Right lobe of liver (tissue), 6 donors: ENCODE results near the gene PRDM12. TPM values are rescaled to one million over a fixed set of nuclear protein-coding genes. Genes with fewer than 3 reads are reported as not detected.

Experiments used
- ATAC-seq, 4 donors: fragments of 200-7000 bp; cut with Tn5 transposase; one replicate each; pipeline ENCODE4 v1.9.1; 2020; ENCODE audit warnings: mild to moderate bottlenecking in 4 of 4, moderate library complexity in 4 of 4
- DNase-seq, 3 donors: peaks; one replicate each; pipeline ENCODE4 v3.0.0-alpha.2; 2020
- H3K27ac ChIP-seq, 3 donors: fragments of 200-600 bp; one replicate each; pipeline ENCODE4 v1.8.0; 2022
- H3K27me3 ChIP-seq, 2 donors: fragments of 200-600 bp; one replicate each; pipeline ENCODE4 v1.8.0; 2022
- H3K36me3 ChIP-seq, 4 donors: fragments of 200-600 bp; sonication (generic) in 1 of 4; one replicate each; pipeline versions ENCODE4 v1.5.1 to v1.8.0; 2017 to 2022; ENCODE audit warnings: control low read depth in 1 of 4
- H3K4me1 ChIP-seq, 4 donors: fragments of 200-600 bp; sonication (generic) in 1 of 4; one replicate each; pipeline versions ENCODE4 v1.5.1 to v1.8.0; 2017 to 2022; ENCODE audit warnings: control low read depth in 1 of 4
- H3K4me3 ChIP-seq, 3 donors: fragments of 200-600 bp; one replicate each; pipeline ENCODE4 v1.8.0; 2022
- H3K9me3 ChIP-seq, 4 donors: fragments of 200-600 bp; sonication (generic) in 1 of 4; one replicate each; pipeline versions ENCODE4 v1.5.1 to v1.8.0; 2017 to 2022; ENCODE audit warnings: control low read depth in 1 of 4
- POLR2A ChIP-seq: fragments of 450-650 bp; IDR thresholded peaks from one replicate; pipeline ENCODE4 v1.6.1; 2017; ENCODE audit warnings: antibody characterized with exemption, mild to moderate bottlenecking
- whole genome bisulfite sequencing: methylation state at CpG from one replicate; pipeline ENCODE4 v1.1.6; 2018; ENCODE audit warnings: low coverage, low lambda C conversion rate; ENCODE audit not compliant: insufficient coverage; ENCODE audit errors: missing lambda C conversion rate; 5-methylcytosine and 5-hydroxymethylcytosine counted together
- intact Hi-C, 2 donors: fragments of 100-400 bp; cut with DNase I; formaldehyde crosslinking; loops; one replicate each; pipeline versions ENCODE4 v1.11.2 to v1.14.1; 2022
- total RNA-seq, 6 experiments: library from RNA; depleted of rRNA in 2 of 6; stranded (reverse); fragments of >200 nt in 2 of 6; fragmentation: NEBNext Ultra II Directional in 3 of 6; extraction: Animal tissue kit (Norgen Biotek cat#: 25700) in 3 of 6; gene quantifications; one replicate each; pipeline versions ENCODE4 v1.1.0 to v1.2.4, GENCODE V29; 2016 to 2023
- TF ChIP-seq, protein P1 (sequence below), 4 donors: fragments of 200-600 bp in 3 of 4; fragments of 450-650 bp in 1 of 4; IDR thresholded peaks; one replicate each; pipeline versions ENCODE4 v1.5.1 to v1.8.0; 2016 to 2022; ENCODE audit warnings: antibody characterized with exemption in 4 of 4, mild to moderate bottlenecking in 2 of 4
- donor health status: DM: no; HTN: yes; CAD: no.
- donor health status: DM: no; HTN: no; CAD: no.
- donor health status: DM: no; HTN: no; CAD: no.
- donor health status: DM: no; HTN: yes; CAD: no.
- donor health status: DM: no; HTN: yes; CAD: no.

PRDM12 gene
- total RNA-seq, 6 experiments from 2014 or later, result 0.15 TPM; not detected in 5

DNA sequence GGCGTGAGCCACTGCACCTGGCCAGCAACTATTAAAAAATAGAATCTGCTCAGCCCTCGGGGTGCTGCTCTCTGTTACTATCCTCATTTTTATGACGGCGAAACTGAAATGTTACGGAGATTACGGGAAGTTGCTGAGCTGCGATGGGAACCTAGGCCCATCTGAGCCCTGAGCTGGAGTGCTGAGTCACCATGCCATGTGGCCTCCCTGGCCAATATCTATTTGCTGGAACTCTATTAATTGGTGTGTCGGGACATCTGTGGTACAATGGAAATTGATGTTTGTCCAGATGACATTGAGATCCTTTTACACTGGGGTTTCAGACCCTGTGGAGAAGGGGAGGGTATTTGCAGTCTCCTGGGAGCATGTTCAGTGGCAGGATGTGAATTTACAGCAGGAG, 8.1 kb downstream of the PRDM12 start:
- no peaks in the 10 kb centered on the region for H3K9me3 ChIP-seq
- TF ChIP-seq, protein P1, sequence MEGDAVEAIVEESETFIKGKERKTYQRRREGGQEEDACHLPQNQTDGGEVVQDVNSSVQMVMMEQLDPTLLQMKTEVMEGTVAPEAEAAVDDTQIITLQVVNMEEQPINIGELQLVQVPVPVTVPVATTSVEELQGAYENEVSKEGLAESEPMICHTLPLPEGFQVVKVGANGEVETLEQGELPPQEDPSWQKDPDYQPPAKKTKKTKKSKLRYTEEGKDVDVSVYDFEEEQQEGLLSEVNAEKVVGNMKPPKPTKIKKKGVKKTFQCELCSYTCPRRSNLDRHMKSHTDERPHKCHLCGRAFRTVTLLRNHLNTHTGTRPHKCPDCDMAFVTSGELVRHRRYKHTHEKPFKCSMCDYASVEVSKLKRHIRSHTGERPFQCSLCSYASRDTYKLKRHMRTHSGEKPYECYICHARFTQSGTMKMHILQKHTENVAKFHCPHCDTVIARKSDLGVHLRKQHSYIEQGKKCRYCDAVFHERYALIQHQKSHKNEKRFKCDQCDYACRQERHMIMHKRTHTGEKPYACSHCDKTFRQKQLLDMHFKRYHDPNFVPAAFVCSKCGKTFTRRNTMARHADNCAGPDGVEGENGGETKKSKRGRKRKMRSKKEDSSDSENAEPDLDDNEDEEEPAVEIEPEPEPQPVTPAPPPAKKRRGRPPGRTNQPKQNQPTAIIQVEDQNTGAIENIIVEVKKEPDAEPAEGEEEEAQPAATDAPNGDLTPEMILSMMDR (IDR thresholded peaks at IDR 0.05), result no peak
- TF ChIP-seq POLR2A, result no peak
- H3K4me3 ChIP-seq, result no peak overlapping the region
- H3K36me3 ChIP-seq, result no peaks in the 10 kb centered on the region
- ATAC-seq (no peak), DNase-seq (no peak)
- H3K27me3 ChIP-seq, result no peaks in the 10 kb centered on the region
- H3K4me1 ChIP-seq, result no peaks in the 10 kb centered on the region
- intact Hi-C loops, result no loop called here
- H3K27ac ChIP-seq, result no peak overlapping the region
- WGBS, result 89% methylated on average over 7 of the region's 8 CpGs

DNA sequence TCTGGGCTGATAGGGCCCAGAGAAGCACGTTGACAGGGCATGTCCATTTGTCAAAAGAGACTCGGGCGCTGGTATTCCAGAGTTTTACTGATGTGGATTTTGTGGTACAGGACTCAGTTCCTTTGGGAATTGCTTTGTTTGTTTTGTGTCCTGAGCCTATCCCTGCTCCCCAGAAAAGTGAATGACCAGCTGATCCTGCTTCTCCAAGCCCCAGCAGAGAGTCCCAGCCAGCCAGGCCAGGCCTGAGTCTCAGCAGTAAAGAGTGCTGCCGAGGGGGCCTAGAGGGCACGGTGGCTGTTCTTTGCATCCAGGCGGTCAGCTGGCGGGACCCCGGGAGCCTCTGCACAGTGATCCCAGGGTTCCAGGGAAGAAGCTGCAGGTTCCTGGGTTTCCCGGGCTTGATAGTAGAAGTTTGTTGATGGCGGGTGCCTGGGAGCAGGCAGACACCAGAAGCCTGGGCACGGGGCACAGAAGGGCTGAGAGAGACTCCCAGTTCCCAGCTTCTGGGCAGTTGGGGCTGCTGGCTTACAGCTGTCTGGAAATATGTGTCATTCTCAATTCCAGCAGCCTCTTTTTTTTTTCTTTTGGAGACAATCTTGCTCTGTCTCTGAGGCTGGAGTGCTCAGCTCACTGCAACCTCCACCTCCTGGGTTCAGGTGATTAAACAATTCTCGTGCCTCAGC, 8.7 kb downstream of the PRDM12 start:
- no peaks in the 10 kb centered on the region for H3K4me1 ChIP-seq
- no peaks in the 10 kb centered on the region for H3K9me3 ChIP-seq
- no peak overlapping the region for H3K4me3 ChIP-seq
- H3K27ac ChIP-seq, result no peak overlapping the region
- no peaks in the 10 kb centered on the region for H3K27me3 ChIP-seq
- intact Hi-C loops, result no loop called here
- no peak for ATAC-seq
- no peaks in the 10 kb centered on the region for H3K36me3 ChIP-seq
- DNase-seq, result no peak
- 88% methylated on average over 2 of the region's 12 CpGs for WGBS
- no peak for TF ChIP-seq POLR2A
- TF ChIP-seq, protein P1 (IDR thresholded peaks at IDR 0.05), result no peak

DNA sequence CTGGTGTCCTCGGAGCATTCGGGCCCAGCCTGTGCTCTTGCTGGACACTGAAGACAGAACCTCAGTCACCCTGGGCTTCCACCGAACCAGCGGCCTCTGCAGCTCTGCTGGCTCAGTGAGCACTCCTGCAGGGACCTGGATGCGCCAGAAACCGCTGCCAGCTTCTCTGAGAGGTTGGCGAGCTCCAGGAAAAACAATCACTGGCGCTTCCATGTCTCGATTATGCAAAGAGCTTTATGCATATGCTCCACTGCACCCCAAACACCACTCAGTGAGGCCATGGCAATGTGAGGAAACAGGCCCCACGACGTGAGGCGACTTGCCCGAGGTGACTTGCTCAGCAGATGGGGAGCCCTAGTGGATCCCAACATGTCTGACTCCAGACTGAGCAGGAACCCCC, 11.0 kb downstream of the PRDM12 start:
- TF ChIP-seq POLR2A, result no peak
- TF ChIP-seq, protein P1 (IDR thresholded peaks at IDR 0.05), result no peak
- no peaks in the 10 kb centered on the region for H3K9me3 ChIP-seq
- intact Hi-C loops, result loop anchor here in 1 of 2 donors (5.0 kb wide), 1 partner anchor 203 kb away; no protein-coding TSS in a partner anchor
- no peak for DNase-seq
- no peaks in the 10 kb centered on the region for H3K36me3 ChIP-seq
- no peaks in the 10 kb centered on the region for H3K27me3 ChIP-seq
- H3K27ac ChIP-seq, result no peak overlapping the region
- WGBS, result 60% methylated on average over 1 of the region's 13 CpGs
- H3K4me1 ChIP-seq, result no peaks in the 10 kb centered on the region
- ATAC-seq, result no peak
- no peak overlapping the region for H3K4me3 ChIP-seq

DNA sequence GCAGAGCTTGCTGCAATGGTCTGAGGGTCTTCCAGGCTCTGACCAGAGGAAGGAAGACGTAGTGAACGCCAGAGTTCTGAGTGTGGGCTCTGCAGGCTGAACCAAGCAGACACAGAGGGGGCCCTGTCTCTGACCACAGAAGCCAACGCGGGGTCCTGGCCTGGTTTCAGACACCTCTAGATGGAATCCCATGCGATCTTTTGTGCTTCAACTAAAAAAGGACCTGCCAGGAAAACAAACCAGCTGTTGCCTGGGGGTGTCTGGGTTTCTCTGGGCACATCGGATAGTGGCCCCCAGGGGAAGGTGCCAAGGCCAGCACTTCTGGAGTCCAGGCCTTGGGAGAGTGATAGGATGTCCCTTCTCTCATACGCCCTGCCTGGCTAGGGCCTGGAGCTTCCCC, 12.9 kb downstream of the PRDM12 start:
- Histone ChIP-seq H3K27me3 (no peaks in the 10 kb centered on the region), H3K4me1 (peaks cover 0 to 10% (median 0%) of the 10 kb centered on the region in 4 donors), H3K4me3 (no peak overlapping the region), H3K9me3 (no peaks in the 10 kb centered on the region), H3K36me3 (no peaks in the 10 kb centered on the region), H3K27ac (no peak overlapping the region)
- TF ChIP-seq, protein P1 (IDR thresholded peaks at IDR 0.05), result no peak
- no CpG with 5 or more reads among the region's 7 CpGs for WGBS
- ATAC-seq (no peak), DNase-seq (no peak)
- intact Hi-C loops, result loop anchor here in 1 of 2 donors (5.0 kb wide), 1 partner anchor 205 kb away; no protein-coding TSS in a partner anchor
